ENCODE measurements around the gene LYSMD2. TPM values are rescaled to one million over a fixed set of nuclear protein-coding genes. Genes with fewer than 3 reads are reported as not detected.
"Not testable (repeated sequence)": the region's sequence is repeated elsewhere in the genome, so short reads cannot be mapped to it uniquely, and the experiment has no call there.

Gene LYSMD2, protein sequence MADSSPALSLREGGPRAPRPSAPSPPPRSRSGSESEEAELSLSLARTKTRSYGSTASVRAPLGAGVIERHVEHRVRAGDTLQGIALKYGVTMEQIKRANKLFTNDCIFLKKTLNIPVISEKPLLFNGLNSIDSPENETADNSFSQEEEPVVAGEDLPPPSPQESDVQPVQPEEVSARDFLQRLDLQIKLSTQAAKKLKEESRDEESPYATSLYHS
- 10 to 100 TPM in 2 of 4 donors, 1 to 10 TPM in 2; 5.8 to 16.1 (median 10.6) TPM for total RNA-seq

DNA sequence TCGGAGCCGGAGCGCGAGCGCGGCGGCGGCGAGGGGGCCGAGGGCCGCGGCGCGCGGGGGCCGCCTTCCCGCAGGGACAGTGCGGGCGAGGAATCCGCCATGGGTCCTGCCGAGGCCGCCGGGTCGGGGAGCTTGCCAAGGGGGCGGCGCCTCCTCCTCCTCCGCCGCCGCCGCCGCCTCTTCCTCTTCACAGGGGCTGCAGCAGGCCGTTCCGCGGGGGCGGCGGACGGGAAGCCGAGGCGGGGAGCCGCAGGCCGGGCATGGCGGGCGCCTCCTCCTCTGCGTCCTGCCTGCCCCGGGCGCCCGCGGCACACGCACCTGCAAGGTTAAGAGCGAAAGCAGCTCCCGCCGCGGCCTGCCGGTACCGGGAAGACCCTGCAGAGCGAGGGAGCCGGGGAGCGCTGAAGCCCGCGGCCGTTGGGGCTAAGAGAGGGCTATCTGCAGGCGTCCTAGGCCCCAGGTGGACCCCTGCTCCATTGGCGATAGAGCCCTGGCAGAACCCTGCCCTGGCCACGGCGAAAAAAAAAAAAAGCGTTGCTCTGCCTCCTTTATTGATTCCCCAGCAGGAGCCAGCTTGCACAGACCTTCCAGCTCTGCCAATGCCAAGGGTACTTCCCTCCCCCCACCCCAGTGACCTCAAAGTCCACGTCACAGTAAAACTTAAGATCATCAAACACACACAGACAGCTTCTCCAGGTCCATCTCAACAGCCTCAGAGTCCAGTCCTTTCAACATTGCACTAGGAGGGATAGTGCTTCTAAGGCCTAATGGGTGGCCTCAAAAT lies at the start of gene LYSMD2:
Gene LYSMD2, minus strand, starts transcription at position 134 of the 784 bp plus-strand sequence. Its CDS starts 33 bp downstream, at position 101.
- Histone ChIP-seq H3K27me3 (no peaks in the 10 kb centered on the region), H3K36me3 (no peaks in the 10 kb centered on the region), H3K9me3 (no peaks in the 10 kb centered on the region), H3K4me1 (peaks cover 23 to 32% of the 10 kb centered on the region in 2 donors), H3K4me3 (peak within 1 kb of the TSS; percentile 69 to 81 (median 70)), H3K27ac (peak within 1 kb of the TSS; percentile 74 to 84 (median 78))
- in situ Hi-C loops (cut with MboI; ENCODE audit: low sequenced_read_pairs in 4 of 4) (no loop called here), intact Hi-C loops (cut with DNase I; ENCODE audit: low total_unique reads) (loop anchor here (2.0 kb wide), 1 partner anchor 19 kb away; no protein-coding TSS in a partner anchor)
- ATAC-seq (peak; percentile 82 to 87), DNase-seq (peak; percentile 43 to 54)
- peak in 1 of 2 donors; percentile 16 for TF ChIP-seq POLR2A (IDR thresholded peaks at IDR 0.05)
- TF ChIP-seq, protein P1, sequence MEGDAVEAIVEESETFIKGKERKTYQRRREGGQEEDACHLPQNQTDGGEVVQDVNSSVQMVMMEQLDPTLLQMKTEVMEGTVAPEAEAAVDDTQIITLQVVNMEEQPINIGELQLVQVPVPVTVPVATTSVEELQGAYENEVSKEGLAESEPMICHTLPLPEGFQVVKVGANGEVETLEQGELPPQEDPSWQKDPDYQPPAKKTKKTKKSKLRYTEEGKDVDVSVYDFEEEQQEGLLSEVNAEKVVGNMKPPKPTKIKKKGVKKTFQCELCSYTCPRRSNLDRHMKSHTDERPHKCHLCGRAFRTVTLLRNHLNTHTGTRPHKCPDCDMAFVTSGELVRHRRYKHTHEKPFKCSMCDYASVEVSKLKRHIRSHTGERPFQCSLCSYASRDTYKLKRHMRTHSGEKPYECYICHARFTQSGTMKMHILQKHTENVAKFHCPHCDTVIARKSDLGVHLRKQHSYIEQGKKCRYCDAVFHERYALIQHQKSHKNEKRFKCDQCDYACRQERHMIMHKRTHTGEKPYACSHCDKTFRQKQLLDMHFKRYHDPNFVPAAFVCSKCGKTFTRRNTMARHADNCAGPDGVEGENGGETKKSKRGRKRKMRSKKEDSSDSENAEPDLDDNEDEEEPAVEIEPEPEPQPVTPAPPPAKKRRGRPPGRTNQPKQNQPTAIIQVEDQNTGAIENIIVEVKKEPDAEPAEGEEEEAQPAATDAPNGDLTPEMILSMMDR (IDR thresholded peaks at IDR 0.05 in 4 of 5, conservative IDR thresholded peaks at IDR 0.05 in 1 of 5), result no peak

DNA sequence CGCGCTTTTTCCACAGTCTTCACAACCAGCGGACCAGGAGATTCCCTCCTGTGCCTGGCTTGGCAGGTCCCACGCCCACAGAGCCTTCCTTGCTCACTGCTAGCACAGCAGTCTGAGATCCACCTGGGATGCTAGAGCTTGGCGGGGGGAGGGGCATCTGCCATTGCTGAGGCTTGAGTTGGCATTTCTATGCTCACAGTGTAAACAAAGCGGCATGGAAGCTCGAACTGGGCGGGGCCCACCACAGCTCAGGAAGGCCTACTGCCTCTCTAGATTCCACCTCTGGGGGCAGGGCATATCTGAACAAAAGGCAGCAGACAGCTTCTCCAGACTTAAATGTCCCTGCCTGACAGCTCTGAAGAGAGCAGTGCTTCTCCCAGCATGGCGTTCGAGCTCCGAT lies 49.7 kb upstream of the LYSMD2 start:
- H3K27ac ChIP-seq; ATAC-seq; intact Hi-C loops (cut with DNase I; ENCODE audit: low total_unique reads); H3K4me1 ChIP-seq; H3K4me3 ChIP-seq; H3K27me3 ChIP-seq; DNase-seq; H3K9me3 ChIP-seq; in situ Hi-C loops (cut with MboI; ENCODE audit: low sequenced_read_pairs in 4 of 4): not testable (repeated sequence)
- peaks cover 0 to 16% of the 10 kb centered on the region in 2 donors for H3K36me3 ChIP-seq

DNA sequence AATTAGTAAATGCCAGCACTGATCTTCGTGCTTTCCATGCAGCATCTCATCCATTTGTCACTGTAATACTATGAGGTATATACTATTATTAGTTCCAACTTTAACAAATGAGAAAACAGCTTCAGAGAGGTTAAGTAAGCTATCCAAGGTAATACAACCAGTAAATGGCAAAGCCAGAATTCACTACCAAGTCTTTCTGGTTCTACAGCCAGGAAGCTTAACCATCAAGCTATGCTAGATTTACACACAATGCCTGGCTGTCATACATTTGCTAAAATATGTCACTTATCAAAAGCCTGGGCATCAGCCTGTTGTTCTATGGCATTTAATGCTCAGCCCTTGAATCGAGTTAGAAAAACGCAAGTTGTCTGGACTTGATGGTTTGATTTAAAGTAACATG lies 46.5 kb upstream of the LYSMD2 start:
- H3K4me3 ChIP-seq, result no peak overlapping the region
- TF ChIP-seq, protein P1 (IDR thresholded peaks at IDR 0.05 in 4 of 5, conservative IDR thresholded peaks at IDR 0.05 in 1 of 5), result no peak
- no peak for TF ChIP-seq POLR2A (IDR thresholded peaks at IDR 0.05)
- intact Hi-C loops (cut with DNase I; ENCODE audit: low total_unique reads) (no loop called here), in situ Hi-C loops (cut with MboI; ENCODE audit: low sequenced_read_pairs in 4 of 4) (no loop called here)
- ATAC-seq (no peak), DNase-seq (no peak)
- H3K4me1 ChIP-seq, result no peaks in the 10 kb centered on the region
- no peak overlapping the region for H3K27ac ChIP-seq
- H3K27me3 ChIP-seq, result no peaks in the 10 kb centered on the region
- H3K9me3 ChIP-seq, result no peaks in the 10 kb centered on the region
- peaks cover 0 to 20% of the 10 kb centered on the region in 2 donors for H3K36me3 ChIP-seq

DNA sequence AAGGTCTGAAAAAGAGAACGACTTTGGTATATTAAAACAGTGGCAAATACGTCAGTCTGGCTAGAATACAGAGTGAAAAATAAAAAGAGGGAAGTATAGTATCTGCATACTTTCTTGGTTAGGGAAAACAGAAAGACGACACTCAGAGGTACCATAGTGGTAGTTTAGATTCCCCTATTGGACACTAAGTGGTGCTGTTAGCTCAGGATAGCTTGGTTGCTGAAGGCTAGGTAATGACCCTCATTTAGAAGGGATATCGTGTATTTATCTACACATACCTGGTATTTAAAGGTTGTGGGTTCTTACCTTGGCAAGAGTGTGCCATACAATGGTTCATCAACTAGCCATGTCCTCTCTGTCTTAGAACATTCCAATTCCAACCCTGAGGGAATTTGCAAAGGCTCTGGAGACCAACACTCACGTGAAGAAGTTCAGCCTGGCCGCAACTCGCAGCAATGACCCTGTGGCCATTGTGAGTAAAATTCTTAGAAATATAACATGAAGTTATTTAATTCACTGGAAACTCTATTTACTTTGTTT lies 45.0 kb upstream of the LYSMD2 start:
- no peak for ATAC-seq
- H3K27ac ChIP-seq, result no peak overlapping the region
- no peak for DNase-seq
- no peak for TF ChIP-seq POLR2A (IDR thresholded peaks at IDR 0.05)
- TF ChIP-seq, protein P1 (IDR thresholded peaks at IDR 0.05 in 4 of 5, conservative IDR thresholded peaks at IDR 0.05 in 1 of 5), result no peak
- in situ Hi-C loops (cut with MboI; ENCODE audit: low sequenced_read_pairs in 4 of 4), result no loop called here
- H3K9me3 ChIP-seq, result no peaks in the 10 kb centered on the region
- H3K36me3 ChIP-seq, result peaks cover 0 to 20% of the 10 kb centered on the region in 2 donors
- no peaks in the 10 kb centered on the region for H3K27me3 ChIP-seq
- intact Hi-C loops (cut with DNase I; ENCODE audit: low total_unique reads), result no loop called here
- H3K4me3 ChIP-seq, result no peak overlapping the region
- H3K4me1 ChIP-seq, result no peaks in the 10 kb centered on the region

DNA sequence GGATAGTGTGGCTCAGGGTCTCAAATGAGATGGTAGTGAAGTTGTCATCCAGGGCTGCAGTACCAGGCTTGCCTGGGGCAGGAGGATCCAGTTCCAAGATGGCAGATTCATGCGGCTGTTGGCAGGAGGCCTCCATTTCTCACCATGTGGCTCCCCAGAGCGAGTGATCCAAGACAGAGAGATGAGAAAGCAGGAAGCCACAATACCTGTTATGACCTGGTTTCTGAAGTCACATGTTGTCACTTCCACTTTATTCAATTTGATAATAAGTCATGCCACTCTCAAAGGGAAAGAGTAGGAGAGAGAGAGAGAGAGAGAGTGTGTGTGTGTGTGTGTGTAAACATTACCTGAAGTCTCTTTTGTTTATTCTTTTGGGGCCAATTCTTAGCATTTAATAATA lies 44.1 kb upstream of the LYSMD2 start:
- DNase-seq (no peak), ATAC-seq (no peak)
- Histone ChIP-seq H3K27ac (no peak overlapping the region), H3K9me3 (no peaks in the 10 kb centered on the region), H3K27me3 (no peaks in the 10 kb centered on the region), H3K4me3 (no peak overlapping the region), H3K36me3 (peaks cover 0 to 16% of the 10 kb centered on the region in 2 donors), H3K4me1 (no peaks in the 10 kb centered on the region)
- in situ Hi-C loops (cut with MboI; ENCODE audit: low sequenced_read_pairs in 4 of 4), result no loop called here
- TF ChIP-seq POLR2A (IDR thresholded peaks at IDR 0.05), result no peak
- TF ChIP-seq, protein P1 (IDR thresholded peaks at IDR 0.05 in 4 of 5, conservative IDR thresholded peaks at IDR 0.05 in 1 of 5), result no peak
- intact Hi-C loops (cut with DNase I; ENCODE audit: low total_unique reads), result no loop called here
